ENCODE data around the gene DBX1. TPM values are rescaled to one million over a fixed set of nuclear protein-coding genes. Genes with fewer than 3 reads are reported as not detected.

DBX1 gene
- total RNA-seq, 4 donors from 2014 or later = not detected

DNA sequence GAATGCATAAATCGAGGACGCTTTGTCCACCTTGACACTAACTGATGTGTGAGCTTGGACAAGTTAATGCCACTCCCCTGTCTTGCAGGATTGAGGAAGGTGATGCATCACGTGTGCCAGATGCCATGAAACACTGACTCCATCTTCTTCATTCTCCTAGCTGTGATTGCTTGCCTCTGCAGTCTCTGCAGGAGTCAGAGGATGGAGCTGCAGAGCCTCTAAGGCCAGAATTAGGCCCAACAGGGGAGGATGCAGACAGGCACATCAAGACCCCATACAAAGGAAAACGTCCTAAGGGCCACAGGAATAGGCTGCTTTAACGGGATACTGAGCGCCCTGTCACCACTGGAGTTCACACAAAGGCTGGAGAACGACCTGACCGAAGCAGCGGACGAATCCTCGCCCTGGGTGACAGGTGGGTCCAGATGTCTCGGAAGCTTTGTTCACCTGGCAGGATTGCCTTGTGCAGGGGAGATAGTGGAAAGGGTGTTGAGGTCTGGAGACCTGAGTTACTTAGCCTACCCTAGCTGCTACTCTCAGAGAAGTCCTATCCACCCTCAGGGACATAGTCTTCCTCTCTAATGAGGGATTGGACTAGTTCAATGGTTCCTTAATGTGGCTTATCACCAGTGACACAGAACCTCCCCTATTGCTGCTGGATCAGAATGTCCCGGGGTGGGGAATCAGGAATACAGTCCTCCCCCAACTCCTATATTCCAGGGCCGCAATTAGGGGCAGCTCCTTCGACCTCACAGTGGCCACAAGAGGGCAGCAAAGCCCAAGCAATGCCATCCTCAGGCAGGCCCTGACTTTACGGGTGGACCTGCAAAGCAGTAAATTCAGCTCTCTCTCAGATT, 32.4 kb downstream of the DBX1 start:
- intact Hi-C loops (cut with DNase I; ENCODE audit: low total_unique reads) = loop anchor here (10.0 kb wide), 1 partner anchor 573 kb away; no protein-coding TSS in a partner anchor
- H3K4me1 ChIP-seq = no peaks in the 10 kb centered on the region
- no peaks in the 10 kb centered on the region for H3K27me3 ChIP-seq
- no peak overlapping the region for H3K27ac ChIP-seq
- no peaks in the 10 kb centered on the region for H3K9me3 ChIP-seq
- no peak overlapping the region for H3K4me3 ChIP-seq
- TF ChIP-seq POLR2A (IDR thresholded peaks at IDR 0.05) = no peak
- TF ChIP-seq, protein P1, sequence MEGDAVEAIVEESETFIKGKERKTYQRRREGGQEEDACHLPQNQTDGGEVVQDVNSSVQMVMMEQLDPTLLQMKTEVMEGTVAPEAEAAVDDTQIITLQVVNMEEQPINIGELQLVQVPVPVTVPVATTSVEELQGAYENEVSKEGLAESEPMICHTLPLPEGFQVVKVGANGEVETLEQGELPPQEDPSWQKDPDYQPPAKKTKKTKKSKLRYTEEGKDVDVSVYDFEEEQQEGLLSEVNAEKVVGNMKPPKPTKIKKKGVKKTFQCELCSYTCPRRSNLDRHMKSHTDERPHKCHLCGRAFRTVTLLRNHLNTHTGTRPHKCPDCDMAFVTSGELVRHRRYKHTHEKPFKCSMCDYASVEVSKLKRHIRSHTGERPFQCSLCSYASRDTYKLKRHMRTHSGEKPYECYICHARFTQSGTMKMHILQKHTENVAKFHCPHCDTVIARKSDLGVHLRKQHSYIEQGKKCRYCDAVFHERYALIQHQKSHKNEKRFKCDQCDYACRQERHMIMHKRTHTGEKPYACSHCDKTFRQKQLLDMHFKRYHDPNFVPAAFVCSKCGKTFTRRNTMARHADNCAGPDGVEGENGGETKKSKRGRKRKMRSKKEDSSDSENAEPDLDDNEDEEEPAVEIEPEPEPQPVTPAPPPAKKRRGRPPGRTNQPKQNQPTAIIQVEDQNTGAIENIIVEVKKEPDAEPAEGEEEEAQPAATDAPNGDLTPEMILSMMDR (IDR thresholded peaks at IDR 0.05) = peak; percentile 72 to 82 (median 80)
- DNase-seq = peak; percentile 72 to 75
- H3K36me3 ChIP-seq = no peaks in the 10 kb centered on the region

DNA sequence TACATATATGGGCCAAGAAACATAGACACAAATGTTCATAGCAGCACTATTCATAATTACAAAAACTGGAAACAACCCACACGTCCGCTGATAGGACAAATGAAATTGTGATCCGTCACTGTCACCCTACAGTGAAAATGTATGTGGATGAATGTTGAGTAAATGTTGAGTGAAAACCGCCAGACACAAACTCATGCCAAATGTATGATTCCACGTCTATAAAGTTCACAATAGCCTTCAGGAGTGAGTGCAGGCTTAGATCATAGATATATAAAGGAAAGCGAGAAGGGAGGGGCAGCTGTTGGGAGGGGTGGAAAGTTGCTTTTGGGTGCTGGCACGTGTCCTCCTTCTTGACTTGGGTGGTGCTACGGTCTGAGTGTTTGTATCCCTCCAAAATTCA, 33.6 kb downstream of the DBX1 start:
- Histone ChIP-seq H3K9me3 (no peaks in the 10 kb centered on the region), H3K4me1 (no peaks in the 10 kb centered on the region), H3K27ac (no peak overlapping the region), H3K36me3 (no peaks in the 10 kb centered on the region), H3K27me3 (no peaks in the 10 kb centered on the region), H3K4me3 (no peak overlapping the region)
- intact Hi-C loops (cut with DNase I; ENCODE audit: low total_unique reads) = loop anchor here (10.0 kb wide), 1 partner anchor 572 kb away; no protein-coding TSS in a partner anchor
- TF ChIP-seq POLR2A (IDR thresholded peaks at IDR 0.05) = no peak
- TF ChIP-seq, protein P1 (IDR thresholded peaks at IDR 0.05) = no peak
- DNase-seq = no peak

DNA sequence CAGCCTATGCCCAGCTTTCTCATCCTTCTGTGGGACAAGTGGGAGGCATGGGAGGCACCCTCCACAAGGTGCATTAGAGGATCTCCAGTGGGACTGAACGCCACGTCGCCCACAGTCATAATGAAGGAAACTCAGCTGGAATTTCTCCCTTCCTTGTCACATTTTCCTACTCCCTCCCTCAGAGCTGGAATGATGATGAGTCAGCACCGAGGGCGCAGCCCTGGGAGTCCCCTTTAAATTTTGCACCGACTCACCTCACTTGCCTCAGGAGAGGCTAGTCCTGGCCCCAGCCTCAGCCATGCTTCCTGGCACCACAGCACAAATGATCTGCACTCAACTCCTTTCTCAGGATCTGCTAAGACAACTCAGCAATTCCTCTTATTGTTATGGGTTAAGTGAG, 34.3 kb downstream of the DBX1 start:
- TF ChIP-seq, protein P1 (IDR thresholded peaks at IDR 0.05) = no peak
- TF ChIP-seq POLR2A (IDR thresholded peaks at IDR 0.05) = no peak
- intact Hi-C loops (cut with DNase I; ENCODE audit: low total_unique reads) = loop anchor here (10.0 kb wide), 1 partner anchor 571 kb away; no protein-coding TSS in a partner anchor
- Histone ChIP-seq H3K9me3 (no peaks in the 10 kb centered on the region), H3K4me3 (no peak overlapping the region), H3K27ac (no peak overlapping the region), H3K27me3 (no peaks in the 10 kb centered on the region), H3K36me3 (no peaks in the 10 kb centered on the region), H3K4me1 (no peaks in the 10 kb centered on the region)
- no peak for DNase-seq

DNA sequence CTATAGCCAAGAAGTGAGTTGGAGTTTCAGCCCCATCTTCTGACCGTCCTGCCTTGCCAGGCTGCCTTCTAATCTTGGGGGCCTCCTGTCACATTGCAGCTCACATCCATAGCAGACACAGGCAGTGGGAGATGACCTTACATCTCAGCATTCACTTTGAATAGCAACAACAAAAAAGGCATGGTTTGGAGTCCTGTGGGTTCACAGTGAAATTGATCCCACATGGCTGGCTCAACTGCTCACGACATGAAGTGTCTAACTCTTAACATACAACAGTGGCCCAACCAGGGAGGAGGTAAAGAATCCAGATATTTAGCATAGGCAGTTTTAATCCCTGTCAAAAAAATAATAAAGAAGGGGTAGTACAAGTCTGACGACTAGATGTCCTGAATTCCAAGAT, 38.1 kb downstream of the DBX1 start:
- no peaks in the 10 kb centered on the region for H3K36me3 ChIP-seq
- H3K9me3 ChIP-seq = no peaks in the 10 kb centered on the region
- H3K27me3 ChIP-seq = no peaks in the 10 kb centered on the region
- TF ChIP-seq, protein P1 (IDR thresholded peaks at IDR 0.05) = no peak
- no peak for TF ChIP-seq POLR2A (IDR thresholded peaks at IDR 0.05)
- no peak for DNase-seq
- H3K27ac ChIP-seq = no peak overlapping the region
- intact Hi-C loops (cut with DNase I; ENCODE audit: low total_unique reads) = loop anchor here (10.0 kb wide), 1 partner anchor 567 kb away; no protein-coding TSS in a partner anchor
- no peaks in the 10 kb centered on the region for H3K4me1 ChIP-seq
- H3K4me3 ChIP-seq = no peak overlapping the region
